Ovary (tissue), 9 donors: Measurements from ENCODE around the gene KCNK7. TPM values are rescaled to one million over a fixed set of nuclear protein-coding genes. Genes with fewer than 3 reads are reported as not detected.

ENCODE experiments used
- DNase-seq, 5 donors: peaks; one replicate each; pipeline ENCODE4 v3.0.0-alpha.2; 2019 to 2020
- H3K27ac ChIP-seq, 2 donors: fragments of 200-600 bp; one replicate each; pipeline versions ENCODE4 v1.5.1 to v1.8.0; 2019 to 2022
- H3K27me3 ChIP-seq: fragments of 200-600 bp; one replicate; pipeline ENCODE4 v1.8.0; 2022
- H3K36me3 ChIP-seq: fragments of 200-600 bp; sonication (generic); one replicate; pipeline ENCODE4 v1.5.1; 2019
- H3K4me1 ChIP-seq: one replicate; pipeline ENCODE4 v1.8.1; 2013; ENCODE audit warnings: mild to moderate bottlenecking, moderate library complexity; ENCODE audit not compliant: insufficient read depth
- H3K4me3 ChIP-seq: fragments of 200-600 bp; sonication (generic); one replicate; pipeline ENCODE4 v1.5.1; 2017
- H3K9me3 ChIP-seq, 2 donors: fragments of 200-600 bp in 1 of 2; sonication (generic) in 1 of 2; one replicate each; pipeline versions ENCODE4 v1.5.1 to v1.8.1; 2013 to 2019; ENCODE audit warnings: mild to moderate bottlenecking in 1 of 2, moderate library complexity in 1 of 2
- EP300 ChIP-seq: sonication (generic); formaldehyde crosslinking; IDR thresholded peaks from one replicate; pipeline ENCODE4 v1.6.1; 2017; ENCODE audit warnings: antibody characterized with exemption
- POLR2A ChIP-seq: fragments of 450-650 bp; IDR thresholded peaks from one replicate; pipeline ENCODE4 v1.6.1; 2017; ENCODE audit warnings: antibody characterized with exemption, mild to moderate bottlenecking, moderate library complexity
- WGBS, 3 donors: extraction: QIAGEN DNeasy Blood & Tissue Kit in 1 of 3; methylation state at CpG; one replicate each; pipeline versions ENCODE4 v1.1.5 to v1.1.7; 2013 to 2017; 5-methylcytosine and 5-hydroxymethylcytosine counted together
- intact Hi-C, 4 donors: fragments of 100-400 bp; cut with DNase I; formaldehyde crosslinking; loops; one replicate each; pipeline versions ENCODE4 v1.11.0 to v1.15.1; 2022 to 2023
- polyA plus RNA-seq, 2 donors: library from polyadenylated mRNA; stranded (reverse); fragments of 200-250 nt in 1 of 2; fragments of 350-450 nt in 1 of 2; fragmentation: Illumina TruSeq in 1 of 2; extraction: RNeasy Lipid Tissue Mini Kit (QIAGEN cat#74804) in 1 of 2; gene quantifications; one replicate each; pipeline ENCODE4 v1.2.3, GENCODE V29; 2013 to 2014
- total RNA-seq, 7 donors: library from RNA; depleted of rRNA in 2 of 7; stranded (reverse); fragments of >200 nt in 2 of 7; fragmentation: NEBNext Ultra II Directional in 3 of 7; extraction: Animal tissue kit (Norgen Biotek cat#: 25700) in 3 of 7; gene quantifications; one replicate each; pipeline versions ENCODE4 v1.1.0 to v1.2.4, GENCODE V29; 2016 to 2023
- TF ChIP-seq, protein P1 (sequence below), 3 donors: fragments of 450-650 bp in 2 of 3; fragments of 200-600 bp in 1 of 3; IDR thresholded peaks; one replicate each; pipeline versions ENCODE4 v1.5.1 to v1.8.0; 2016 to 2022; ENCODE audit warnings: antibody characterized with exemption in 3 of 3, mild to moderate bottlenecking in 1 of 3
- donor health status: DM: no; HTN: no; CAD: no; lungs with moderate emphysema.
- donor health status: DM: no; HTN: no; CAD: no.
- donor health status: Bipolar disorder and iron deficiency.
- donor health status: DM: yes; HTN: yes; CAD: no.
- donor health status: DM: no; HTN: no; CAD: no.
- donor health status: DM: yes; HTN: yes; CAD: no.

The KCNK7 gene
- total and polyA plus RNA-seq, 9 donors, result 0.65 to 4.0 (median 1.2) TPM; not detected in 1

DNA sequence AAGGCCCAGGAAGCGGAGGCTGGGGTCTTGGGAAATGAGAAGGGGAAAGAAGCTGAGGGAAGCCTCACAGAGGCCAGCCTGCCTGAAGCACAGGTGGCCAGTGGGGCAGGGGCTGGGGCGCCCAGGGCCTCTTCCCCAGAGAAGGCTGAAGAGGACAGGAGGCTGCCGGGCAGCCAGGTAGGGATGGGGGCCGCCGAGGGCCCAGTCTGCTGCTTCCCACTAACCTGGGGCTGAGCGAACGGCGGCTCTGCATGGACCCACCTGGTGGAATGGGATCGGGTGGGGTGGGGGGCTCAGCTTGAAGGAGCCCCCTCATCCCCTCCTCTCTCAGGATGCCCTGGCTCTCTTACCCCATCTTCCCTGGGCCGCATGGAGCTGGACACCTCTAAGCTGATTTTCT is 12.0 kb downstream of the KCNK7 start:
- WGBS, 3 donors, result 90 to 94% (median 92%) methylated on average over 10 of the region's 10 CpGs
- TF ChIP-seq, protein P1, sequence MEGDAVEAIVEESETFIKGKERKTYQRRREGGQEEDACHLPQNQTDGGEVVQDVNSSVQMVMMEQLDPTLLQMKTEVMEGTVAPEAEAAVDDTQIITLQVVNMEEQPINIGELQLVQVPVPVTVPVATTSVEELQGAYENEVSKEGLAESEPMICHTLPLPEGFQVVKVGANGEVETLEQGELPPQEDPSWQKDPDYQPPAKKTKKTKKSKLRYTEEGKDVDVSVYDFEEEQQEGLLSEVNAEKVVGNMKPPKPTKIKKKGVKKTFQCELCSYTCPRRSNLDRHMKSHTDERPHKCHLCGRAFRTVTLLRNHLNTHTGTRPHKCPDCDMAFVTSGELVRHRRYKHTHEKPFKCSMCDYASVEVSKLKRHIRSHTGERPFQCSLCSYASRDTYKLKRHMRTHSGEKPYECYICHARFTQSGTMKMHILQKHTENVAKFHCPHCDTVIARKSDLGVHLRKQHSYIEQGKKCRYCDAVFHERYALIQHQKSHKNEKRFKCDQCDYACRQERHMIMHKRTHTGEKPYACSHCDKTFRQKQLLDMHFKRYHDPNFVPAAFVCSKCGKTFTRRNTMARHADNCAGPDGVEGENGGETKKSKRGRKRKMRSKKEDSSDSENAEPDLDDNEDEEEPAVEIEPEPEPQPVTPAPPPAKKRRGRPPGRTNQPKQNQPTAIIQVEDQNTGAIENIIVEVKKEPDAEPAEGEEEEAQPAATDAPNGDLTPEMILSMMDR (IDR thresholded peaks at IDR 0.05), result no peak
- TF ChIP-seq EP300 (no peak), POLR2A (no peak)
- Histone ChIP-seq H3K27me3 (no peaks in the 10 kb centered on the region), H3K36me3 (no peaks in the 10 kb centered on the region), H3K4me1 (no peaks in the 10 kb centered on the region), H3K4me3 (no peak overlapping the region), H3K9me3 (no peaks in the 10 kb centered on the region), H3K27ac (no peak overlapping the region)
- DNase-seq, result no peak
- intact Hi-C loops, result no loop called here

DNA sequence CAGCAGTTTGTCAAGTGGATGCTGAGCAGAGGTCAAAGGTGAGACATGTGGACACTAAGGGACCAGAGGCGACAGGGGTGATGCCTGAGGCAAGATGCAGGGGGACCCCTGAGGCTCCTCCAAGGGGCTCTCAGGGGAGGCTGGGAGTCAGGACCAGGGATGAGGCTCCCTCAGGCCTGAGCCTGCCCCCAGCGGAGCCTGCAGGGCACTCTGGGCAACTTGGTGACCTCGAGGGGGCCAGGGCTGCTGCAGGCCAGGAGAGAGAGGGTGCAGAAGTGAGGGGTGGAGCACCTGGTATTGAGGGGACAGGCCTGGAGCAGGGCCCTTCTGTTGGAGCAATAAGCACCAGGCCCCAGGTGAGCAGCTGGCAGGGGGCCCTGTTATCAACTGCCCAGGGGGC is 13.7 kb downstream of the KCNK7 start:
- Histone ChIP-seq H3K4me3 (no peak overlapping the region), H3K9me3 (no peaks in the 10 kb centered on the region), H3K27me3 (no peaks in the 10 kb centered on the region), H3K27ac (no peak overlapping the region), H3K36me3 (no peaks in the 10 kb centered on the region), H3K4me1 (peaks cover 7% of the 10 kb centered on the region)
- intact Hi-C loops, result no loop called here
- WGBS, 3 donors, result 83 to 88% (median 86%) methylated on average over 3 of the region's 3 CpGs
- TF ChIP-seq EP300, result no peak
- no peak for TF ChIP-seq POLR2A
- TF ChIP-seq, protein P1 (IDR thresholded peaks at IDR 0.05), result no peak
- DNase-seq, result no peak

DNA sequence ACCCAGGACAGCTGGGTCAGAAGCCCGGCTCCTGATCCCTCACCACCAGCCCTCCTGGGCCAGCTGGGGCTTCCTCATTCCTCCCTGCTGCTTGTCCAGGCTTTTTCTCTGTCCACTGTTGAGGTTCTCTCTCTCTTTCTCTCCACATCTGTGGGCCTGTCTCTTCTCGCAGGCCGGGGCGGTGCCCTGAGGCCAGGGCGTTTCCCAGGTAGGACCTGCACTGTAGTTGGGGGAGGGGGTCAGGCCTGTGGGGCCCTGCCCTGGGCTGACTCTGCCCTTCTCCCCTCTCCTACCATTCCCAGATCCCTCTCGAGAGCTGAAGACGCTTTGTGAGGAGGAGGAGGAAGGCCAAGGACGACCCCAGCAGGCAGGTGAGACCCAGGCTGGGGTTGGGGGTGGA is 14.8 kb downstream of the KCNK7 start:
- H3K9me3 ChIP-seq, result no peaks in the 10 kb centered on the region
- H3K27ac ChIP-seq, result no peak overlapping the region
- intact Hi-C loops, result no loop called here
- H3K4me3 ChIP-seq, result no peak overlapping the region
- no peaks in the 10 kb centered on the region for H3K36me3 ChIP-seq
- DNase-seq, result no peak
- no peaks in the 10 kb centered on the region for H3K27me3 ChIP-seq
- TF ChIP-seq EP300, result no peak
- TF ChIP-seq, protein P1 (IDR thresholded peaks at IDR 0.05), result no peak
- no peak for TF ChIP-seq POLR2A
- WGBS, 3 donors, result 92 to 94% (median 93%) methylated on average over 8 of the region's 8 CpGs
- H3K4me1 ChIP-seq, result peaks cover 9% of the 10 kb centered on the region

DNA sequence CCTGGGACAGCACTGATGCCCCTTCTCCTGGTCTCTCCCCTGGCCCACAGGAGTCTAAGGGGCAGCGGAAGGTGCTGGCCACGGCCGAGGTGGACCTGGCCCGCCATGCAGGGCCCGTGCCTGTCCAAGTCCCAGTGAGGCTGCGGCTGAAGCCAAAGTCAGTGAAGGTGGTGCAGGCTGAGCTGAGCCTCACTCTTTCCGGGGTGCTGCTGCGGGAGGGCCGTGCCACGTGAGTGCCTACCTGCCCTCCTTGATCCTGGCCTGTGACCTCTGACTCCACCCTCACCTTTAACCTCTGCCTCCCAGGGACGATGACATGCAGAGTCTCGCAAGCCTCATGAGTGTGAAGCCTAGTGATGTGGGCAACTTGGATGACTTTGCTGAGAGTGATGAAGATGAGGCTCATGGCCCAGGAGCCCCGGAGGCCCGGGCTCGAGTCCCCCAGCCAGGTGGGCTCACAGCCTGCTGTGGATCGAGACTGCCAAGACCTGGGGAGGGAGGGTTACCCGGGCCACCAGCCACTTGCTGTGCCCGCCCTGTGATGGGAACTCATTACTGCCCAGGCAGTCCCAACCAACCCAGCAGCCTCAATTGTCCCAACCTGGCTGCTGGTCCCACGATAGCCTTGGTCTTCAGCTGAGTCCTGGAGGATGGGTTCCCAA is 15.4 kb downstream of the KCNK7 start:
- no peaks in the 10 kb centered on the region for H3K27me3 ChIP-seq
- no peaks in the 10 kb centered on the region for H3K9me3 ChIP-seq
- no peak overlapping the region for H3K27ac ChIP-seq
- peaks cover 13% of the 10 kb centered on the region for H3K4me1 ChIP-seq
- intact Hi-C loops, result no loop called here
- peak in 1 of 5 donors; percentile 34 for DNase-seq
- no peaks in the 10 kb centered on the region for H3K36me3 ChIP-seq
- no peak overlapping the region for H3K4me3 ChIP-seq
- 84 to 89% (median 87%) methylated on average over 19 of the region's 19 CpGs for WGBS, 3 donors
- TF ChIP-seq POLR2A (no peak), EP300 (no peak)
- TF ChIP-seq, protein P1 (IDR thresholded peaks at IDR 0.05), result no peak
